ENCODE results near the gene PNRC2. TPM values are rescaled to one million over a fixed set of nuclear protein-coding genes. Genes with fewer than 3 reads are reported as not detected.
A peak's percentile ranks its signal among the peaks of the same experiment; 100 is the strongest.
"Not testable (repeated sequence)": the region's sequence is repeated elsewhere in the genome, so short reads cannot be mapped to it uniquely, and the experiment has no call there.

Gene PNRC2
- total RNA-seq, 1 donor from 2014 or later, result 134 TPM

- H3K27me3 Mint-ChIP-seq (ENCODE audit: low read depth), result no peaks in the 10 kb centered on the region
- peaks cover 56% of the 10 kb centered on the region for H3K4me1 Mint-ChIP-seq
- H3K36me3 Mint-ChIP-seq, result no peaks in the 10 kb centered on the region
- TF ChIP-seq CTCF (IDR thresholded peaks at IDR 0.05; ENCODE audit: unreplicated experiment), result no peak
- peaks cover 4% of the 10 kb centered on the region for H3K9me3 Mint-ChIP-seq
- DNase-seq (ENCODE audit: low spot score in 2 of 2, unreplicated experiment in 2 of 2), result no peak
- H3K4me3 Mint-ChIP-seq, result no peak overlapping the region
- peak overlapping the region; percentile 96 for H3K27ac Mint-ChIP-seq
Measured at GRCh38 chr1:24010650-24011049, 51.0 kb downstream of the PNRC2 start.

GRCh38 chr1:24012878-24013277 is 53.2 kb downstream of the PNRC2 start:
- H3K36me3 Mint-ChIP-seq; H3K27me3 Mint-ChIP-seq (ENCODE audit: low read depth); DNase-seq (ENCODE audit: low spot score in 2 of 2, unreplicated experiment in 2 of 2); H3K27ac Mint-ChIP-seq; H3K9me3 Mint-ChIP-seq; H3K4me3 Mint-ChIP-seq: not testable (repeated sequence)
- H3K4me1 Mint-ChIP-seq, result peaks cover 74% of the 10 kb centered on the region

Small RNAs within 50 kb of the gene (microRNA-seq; reads per million reads assigned to microRNA genes)
- not detected for gene MIR378F

Other genes starting within 250 kb of the PNRC2 start
- 28.4 to 31.5 TPM (median 30.4 TPM) in 3 replicates for gene ELOA, start 216.4 kb upstream of the PNRC2 start, total RNA-seq
- 52.1 to 53.9 TPM (median 52.7 TPM) in 3 replicates for gene PITHD1, start 181.4 kb upstream of the PNRC2 start, total RNA-seq
- 75.5 to 79.1 TPM (median 76.3 TPM) in 3 replicates for gene LYPLA2, start 168.7 kb upstream of the PNRC2 start, total RNA-seq
- gene GALE, start 159.1 kb upstream of the PNRC2 start, total RNA-seq, result 22.5 to 26.9 TPM (median 26.9 TPM) in 3 replicates
- gene HMGCL, start 134.4 kb upstream of the PNRC2 start, total RNA-seq, result 27.4 to 30.7 TPM (median 29.2 TPM) in 3 replicates
- gene FUCA1, start 91.5 kb upstream of the PNRC2 start, total RNA-seq, result 18.9 to 21.3 TPM (median 19.0 TPM) in 3 replicates
- gene CNR2, start 46.5 kb upstream of the PNRC2 start, total RNA-seq, result not detected in 3 replicates
- gene SRSF10, start 20.5 kb downstream of the PNRC2 start, total RNA-seq, result 201 to 216 TPM (median 208 TPM) in 3 replicates
- gene MYOM3, start 152.3 kb downstream of the PNRC2 start, total RNA-seq, result 0.11 to 0.29 TPM (median 0.13 TPM) in 3 replicates
- 0.09 to 0.11 TPM in 2 of 3 replicates, not detected in the other for gene IL22RA1, start 183.3 kb downstream of the PNRC2 start, total RNA-seq
- gene IFNLR1, start 227.5 kb downstream of the PNRC2 start, total RNA-seq, result 12.1 to 13.0 TPM (median 12.1 TPM) in 3 replicates

All from mesothelial cell of epicardium (in vitro differentiated cells).